Right lobe of liver (tissue), 6 donors: ENCODE data around the gene VAV3. TPM values are rescaled to one million over a fixed set of nuclear protein-coding genes. Genes with fewer than 3 reads are reported as not detected.

Source experiments
- ATAC-seq, 4 donors: fragments of 200-7000 bp; cut with Tn5 transposase; one replicate each; pipeline ENCODE4 v1.9.1; 2020; ENCODE audit warnings: mild to moderate bottlenecking in 4 of 4, moderate library complexity in 4 of 4
- DNase-seq, 3 donors: peaks; one replicate each; pipeline ENCODE4 v3.0.0-alpha.2; 2020
- H3K27ac ChIP-seq, 3 donors: fragments of 200-600 bp; one replicate each; pipeline ENCODE4 v1.8.0; 2022
- H3K27me3 ChIP-seq, 2 donors: fragments of 200-600 bp; one replicate each; pipeline ENCODE4 v1.8.0; 2022
- H3K36me3 ChIP-seq, 4 donors: fragments of 200-600 bp; sonication (generic) in 1 of 4; one replicate each; pipeline versions ENCODE4 v1.5.1 to v1.8.0; 2017 to 2022; ENCODE audit warnings: control low read depth in 1 of 4
- H3K4me1 ChIP-seq, 4 donors: fragments of 200-600 bp; sonication (generic) in 1 of 4; one replicate each; pipeline versions ENCODE4 v1.5.1 to v1.8.0; 2017 to 2022; ENCODE audit warnings: control low read depth in 1 of 4
- H3K4me3 ChIP-seq, 3 donors: fragments of 200-600 bp; one replicate each; pipeline ENCODE4 v1.8.0; 2022
- H3K9me3 ChIP-seq, 4 donors: fragments of 200-600 bp; sonication (generic) in 1 of 4; one replicate each; pipeline versions ENCODE4 v1.5.1 to v1.8.0; 2017 to 2022; ENCODE audit warnings: control low read depth in 1 of 4
- CTCF ChIP-seq, 4 donors: fragments of 200-600 bp in 3 of 4; fragments of 450-650 bp in 1 of 4; IDR thresholded peaks; one replicate each; pipeline versions ENCODE4 v1.5.1 to v1.8.0; 2016 to 2022; ENCODE audit warnings: antibody characterized with exemption in 4 of 4, mild to moderate bottlenecking in 2 of 4
- POLR2A ChIP-seq: fragments of 450-650 bp; IDR thresholded peaks from one replicate; pipeline ENCODE4 v1.6.1; 2017; ENCODE audit warnings: antibody characterized with exemption, mild to moderate bottlenecking
- WGBS: methylation state at CpG from one replicate; pipeline ENCODE4 v1.1.6; 2018; ENCODE audit warnings: low coverage, low lambda C conversion rate; ENCODE audit not compliant: insufficient coverage; ENCODE audit errors: missing lambda C conversion rate; 5-methylcytosine and 5-hydroxymethylcytosine counted together
- intact Hi-C, 2 donors: fragments of 100-400 bp; cut with DNase I; formaldehyde crosslinking; loops; one replicate each; pipeline versions ENCODE4 v1.11.2 to v1.14.1; 2022
- total RNA-seq, 6 experiments: library from RNA; depleted of rRNA in 2 of 6; stranded (reverse); fragments of >200 nt in 2 of 6; fragmentation: NEBNext Ultra II Directional in 3 of 6; extraction: Animal tissue kit (Norgen Biotek cat#: 25700) in 3 of 6; gene quantifications; one replicate each; pipeline versions ENCODE4 v1.1.0 to v1.2.4, GENCODE V29; 2016 to 2023
- donor health status: DM: no; HTN: yes; CAD: no.
- donor health status: DM: no; HTN: no; CAD: no.
- donor health status: DM: no; HTN: no; CAD: no.
- donor health status: DM: no; HTN: yes; CAD: no.
- donor health status: DM: no; HTN: yes; CAD: no.

VAV3 gene
- total RNA-seq, 6 experiments from 2014 or later, result 0.77 to 3.6 (median 1.5) TPM

GRCh38 chr1:107949467-107950253 is 15.3 kb downstream of the VAV3 start:
- Histone ChIP-seq H3K27me3 (no peaks in the 10 kb centered on the region), H3K4me3 (no peak overlapping the region), H3K4me1 (no peaks in the 10 kb centered on the region), H3K9me3 (no peaks in the 10 kb centered on the region), H3K36me3 (no peaks in the 10 kb centered on the region), H3K27ac (no peak overlapping the region)
- intact Hi-C loops, result no loop called here
- no peak for DNase-seq
- WGBS, result 22% methylated on average over 3 of the region's 3 CpGs
- ATAC-seq, result no peak
- TF ChIP-seq CTCF (IDR thresholded peaks at IDR 0.05) (no peak), POLR2A (no peak)

- H3K27me3 ChIP-seq, result no peaks in the 10 kb centered on the region
- no peaks in the 10 kb centered on the region for H3K9me3 ChIP-seq
- no peaks in the 10 kb centered on the region for H3K4me1 ChIP-seq
- intact Hi-C loops, result no loop called here
- H3K36me3 ChIP-seq, result no peaks in the 10 kb centered on the region
- no peak overlapping the region for H3K27ac ChIP-seq
- no peak for TF ChIP-seq POLR2A
- TF ChIP-seq CTCF (IDR thresholded peaks at IDR 0.05), result no peak
- no peak overlapping the region for H3K4me3 ChIP-seq
- DNase-seq, result no peak
- ATAC-seq, result no peak
Observed at GRCh38 chr1:107946794-107947193, 18.2 kb downstream of the VAV3 start.

GRCh38 chr1:107943694-107944093 is 21.3 kb downstream of the VAV3 start:
- 49% methylated on average over 4 of the region's 4 CpGs for WGBS

GRCh38 chr1:107942814-107943213 is 22.2 kb downstream of the VAV3 start:
- no peaks in the 10 kb centered on the region for H3K9me3 ChIP-seq
- WGBS, result 17% methylated on average over 1 of the region's 1 CpG
- intact Hi-C loops, result no loop called here

More at GRCh38 chr1:107943694-107944093, 21.3 kb downstream of the VAV3 start:
- no peaks in the 10 kb centered on the region for H3K4me1 ChIP-seq
- no peaks in the 10 kb centered on the region for H3K36me3 ChIP-seq
- intact Hi-C loops, result no loop called here
- no peak overlapping the region for H3K4me3 ChIP-seq
- no peaks in the 10 kb centered on the region for H3K9me3 ChIP-seq
- H3K27me3 ChIP-seq, result no peaks in the 10 kb centered on the region
- no peak for DNase-seq
- no peak for TF ChIP-seq POLR2A
- ATAC-seq, result no peak
- H3K27ac ChIP-seq, result no peak overlapping the region

More at GRCh38 chr1:107942814-107943213, 22.2 kb downstream of the VAV3 start:
- Histone ChIP-seq H3K27me3 (no peaks in the 10 kb centered on the region), H3K4me1 (no peaks in the 10 kb centered on the region), H3K27ac (no peak overlapping the region), H3K4me3 (no peak overlapping the region), H3K36me3 (no peaks in the 10 kb centered on the region)
- ATAC-seq (peak in 2 of 4 donors; percentile 19 to 23), DNase-seq (no peak)
- TF ChIP-seq POLR2A (no peak), CTCF (IDR thresholded peaks at IDR 0.05) (no peak)
